Measurements from ENCODE around the gene RFTN1. TPM values are rescaled to one million over a fixed set of nuclear protein-coding genes. Genes with fewer than 3 reads are reported as not detected.

The RFTN1 gene
- total and polyA plus RNA-seq, 9 donors, result 25.2 to 63.1 (median 46.4) TPM

GRCh38 chr3:16524196-16524595, 10.7 kb upstream of the RFTN1 start:
- 84 to 94% (median 91%) methylated on average over 2 of the region's 2 CpGs for WGBS, 3 donors
- H3K36me3 ChIP-seq, result no peaks in the 10 kb centered on the region
- intact Hi-C loops (cut with DNase I), result no loop called here
- no peaks in the 10 kb centered on the region for H3K9me3 ChIP-seq
- no peak for TF ChIP-seq POLR2A (IDR thresholded peaks at IDR 0.05)
- TF ChIP-seq EP300 (IDR thresholded peaks at IDR 0.05), result no peak
- TF ChIP-seq CTCF (IDR thresholded peaks at IDR 0.05), result no peak
- no peak overlapping the region for H3K4me3 ChIP-seq
- no peaks in the 10 kb centered on the region for H3K27me3 ChIP-seq
- H3K4me1 ChIP-seq (ENCODE audit: insufficient read depth), result peaks cover 4% of the 10 kb centered on the region
- no peak overlapping the region for H3K27ac ChIP-seq
- DNase-seq, result no peak

- Histone ChIP-seq H3K27me3 (no peaks in the 10 kb centered on the region), H3K4me1 (ENCODE audit: insufficient read depth) (peaks cover 4% of the 10 kb centered on the region), H3K36me3 (no peaks in the 10 kb centered on the region), H3K9me3 (no peaks in the 10 kb centered on the region), H3K4me3 (no peak overlapping the region), H3K27ac (no peak overlapping the region)
- no peak for TF ChIP-seq CTCF (IDR thresholded peaks at IDR 0.05)
- TF ChIP-seq EP300 (IDR thresholded peaks at IDR 0.05), result no peak
- TF ChIP-seq POLR2A (IDR thresholded peaks at IDR 0.05), result no peak
- DNase-seq, result no peak
- 79 to 90% (median 81%) methylated on average over 2 of the region's 2 CpGs for WGBS, 3 donors
- intact Hi-C loops (cut with DNase I), result no loop called here
Measured at GRCh38 chr3:16523778-16524177, 10.3 kb upstream of the RFTN1 start.

- TF ChIP-seq POLR2A (IDR thresholded peaks at IDR 0.05) (no peak), CTCF (IDR thresholded peaks at IDR 0.05) (no peak), EP300 (IDR thresholded peaks at IDR 0.05) (no peak)
- Histone ChIP-seq H3K4me3 (no peak overlapping the region), H3K9me3 (no peaks in the 10 kb centered on the region), H3K4me1 (ENCODE audit: insufficient read depth) (peaks cover 4% of the 10 kb centered on the region), H3K27me3 (no peaks in the 10 kb centered on the region), H3K27ac (no peak overlapping the region), H3K36me3 (no peaks in the 10 kb centered on the region)
- intact Hi-C loops (cut with DNase I), result no loop called here
- DNase-seq, result no peak
Measured at GRCh38 chr3:16522834-16523233, 9.3 kb upstream of the RFTN1 start.

DNA sequence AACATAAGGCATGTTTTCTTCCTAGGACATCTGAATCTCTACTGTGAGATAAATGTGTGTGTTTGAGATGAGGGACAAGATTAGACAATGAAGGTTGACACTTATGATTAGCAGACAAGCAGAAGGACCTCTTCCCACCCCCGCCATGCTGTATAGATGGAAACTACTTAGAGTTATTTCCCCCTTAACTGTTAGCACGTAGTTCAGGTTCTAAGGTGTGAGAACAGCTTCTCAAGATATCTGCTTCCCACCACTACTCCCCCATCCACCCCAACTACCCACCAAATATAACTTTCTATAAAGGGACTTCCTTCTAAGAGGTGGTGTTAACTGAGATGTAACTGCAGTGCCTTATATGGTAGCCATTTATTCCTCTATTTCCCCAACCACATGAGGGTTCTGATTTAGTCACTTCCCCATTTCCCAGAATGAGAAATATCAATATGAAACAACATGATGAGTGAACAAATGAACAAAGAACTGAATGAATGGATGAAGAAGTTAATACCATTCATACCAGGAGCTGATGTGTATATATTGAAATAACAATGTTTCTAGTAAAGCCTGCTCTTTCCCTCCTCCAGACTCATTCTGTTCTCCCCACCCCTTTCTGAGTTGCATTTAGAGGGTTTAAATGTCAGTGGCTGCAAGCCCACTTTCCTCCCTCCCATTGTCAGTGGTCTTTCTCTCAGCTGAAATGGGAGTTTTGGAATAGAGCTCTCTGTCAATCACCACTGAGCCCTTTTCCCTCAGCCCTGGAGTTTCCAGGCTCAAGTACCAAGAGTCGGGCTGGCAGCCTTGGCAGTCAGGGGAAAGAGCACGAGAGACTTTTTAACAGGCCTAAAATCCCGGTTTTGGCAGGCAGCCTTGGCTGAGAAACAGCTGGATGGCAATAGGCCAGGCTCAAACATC, 7.7 kb upstream of the RFTN1 start:
- intact Hi-C loops (cut with DNase I), result no loop called here
- peak in 2 of 5 donors; percentile 36 to 47 for DNase-seq
- TF ChIP-seq CTCF (IDR thresholded peaks at IDR 0.05) (no peak), POLR2A (IDR thresholded peaks at IDR 0.05) (no peak), EP300 (IDR thresholded peaks at IDR 0.05) (no peak)

More for the DNA sequence above, 7.7 kb upstream of the RFTN1 start:
- H3K4me3 ChIP-seq, result no peak overlapping the region
- no peaks in the 10 kb centered on the region for H3K27me3 ChIP-seq
- H3K4me1 ChIP-seq (ENCODE audit: insufficient read depth), result peaks cover 7% of the 10 kb centered on the region
- no peak overlapping the region for H3K27ac ChIP-seq
- no peaks in the 10 kb centered on the region for H3K36me3 ChIP-seq
- H3K9me3 ChIP-seq, result no peaks in the 10 kb centered on the region
- 34 to 38% (median 37%) methylated on average over 5 of the region's 5 CpGs for whole genome bisulfite sequencing, 3 donors

All from ovary (tissue), 9 donors.